Stimulated activated CD8-positive, alpha-beta memory T cell treated with anti-CD3 and anti-CD28 coated beads, Interleukin-4, amount 100 ng/mL, for 1 hour (primary cell): Measurements from ENCODE around the gene VASH2.
"Not testable (repeated sequence)": the region's sequence is repeated elsewhere in the genome, so short reads cannot be mapped to it uniquely, and the experiment has no call there.

Experiments
- DNase-seq, 2 donors: peaks; one replicate each; pipeline ENCODE4 v3.0.0-alpha.2; 2020; ENCODE audit warnings: low read depth in 2 of 2, low spot score in 1 of 2

The VASH2 gene

DNA sequence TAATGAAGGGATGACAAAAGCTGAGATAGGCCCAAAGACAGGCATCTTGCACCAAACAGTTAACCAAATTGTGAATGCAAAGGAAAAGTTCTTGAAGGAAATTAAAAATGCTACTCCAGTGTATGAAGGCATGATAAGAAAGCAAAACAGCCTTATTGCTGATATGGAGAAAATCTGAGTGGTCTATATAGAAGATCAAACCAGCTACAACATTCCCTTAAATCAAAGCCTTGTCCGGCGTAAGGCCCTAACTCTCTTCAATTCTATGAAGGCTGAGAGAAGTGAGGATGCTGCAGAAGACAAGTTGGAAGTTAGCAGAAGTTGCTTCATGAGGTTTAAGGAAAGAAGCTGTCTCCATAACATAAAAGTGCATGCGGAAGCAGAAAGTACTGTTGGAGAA lies 69.7 kb downstream of the VASH2 start:
- no peak for DNase-seq

DNA sequence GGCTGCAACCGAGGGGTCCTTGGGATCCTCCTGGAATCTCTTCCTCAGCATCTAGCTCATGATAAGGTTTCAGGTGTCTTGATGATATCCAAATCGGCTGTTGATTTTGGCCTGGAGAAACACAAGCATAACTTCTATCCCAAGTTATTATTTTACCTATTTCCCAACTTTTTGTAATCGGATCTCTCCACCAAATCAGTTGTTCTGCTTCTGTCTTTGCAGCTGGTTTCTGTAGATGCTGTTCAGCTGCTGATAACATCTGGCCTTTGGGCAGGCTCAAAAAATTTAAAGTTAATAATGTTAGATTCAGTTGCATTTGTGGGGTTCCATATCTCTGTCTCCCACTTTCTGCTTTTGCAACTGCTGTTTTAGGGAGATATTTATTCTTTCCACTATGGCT lies 76.7 kb downstream of the VASH2 start:
- not testable (repeated sequence) for DNase-seq

DNA sequence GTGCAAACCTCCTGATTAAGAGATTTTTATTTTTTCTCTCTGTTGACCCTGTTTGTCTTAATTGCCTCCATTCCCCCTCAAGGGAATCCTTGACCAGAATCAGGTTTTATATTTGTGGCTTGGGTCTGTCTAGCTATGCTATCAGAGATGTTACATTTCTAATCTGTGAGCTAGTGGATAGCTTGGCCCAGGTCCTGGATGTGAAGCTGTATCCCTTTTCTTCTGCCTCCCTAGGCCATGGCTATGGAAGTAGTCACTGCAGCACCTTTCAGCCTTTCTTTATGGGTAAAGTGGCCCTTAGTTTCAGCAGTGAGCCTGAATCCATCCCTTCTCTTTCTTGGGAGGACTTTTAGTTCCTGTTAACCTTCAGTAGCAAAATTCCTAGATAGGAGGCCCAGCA lies 82.3 kb downstream of the VASH2 start:
- DNase-seq = no peak

- no peak for DNase-seq
Measured at GRCh38 chr1:213034713-213035112, 84.4 kb downstream of the VASH2 start.

GRCh38 chr1:213035573-213035972 lies 85.2 kb downstream of the VASH2 start:
- DNase-seq = no peak
